Measurements from ENCODE around the gene REX1BD. TPM values are rescaled to one million over a fixed set of nuclear protein-coding genes. Genes with fewer than 3 reads are reported as not detected.

The REX1BD gene
- total RNA-seq, 1 experiment from 2014 or later: 97.1 TPM

GRCh38 chr19:18605546-18606280 lies 17.1 kb downstream of the REX1BD start:
- Histone ChIP-seq H3K9me3 (ENCODE audit: control insufficient read depth in 1 of 2, insufficient read depth in 1 of 2, low read depth in 1 of 2, low read length in 2 of 2) (no peaks in the 10 kb centered on the region), H2AFZ (ENCODE audit: low read depth, low read length, poor library complexity, severe bottlenecking) (no peak overlapping the region), H3K36me3 (ENCODE audit: control insufficient read depth in 1 of 2, insufficient read depth in 2 of 2, low read length in 2 of 2) (no peaks in the 10 kb centered on the region), H3K4me3 (replicated peaks in 1 of 2; ENCODE audit: low read depth in 1 of 2, low read length in 2 of 2) (peak overlapping the region; percentile 40 to 53), H4K20me1 (ENCODE audit: insufficient read depth) (no peaks in the 10 kb centered on the region), H3K4me1 (ENCODE audit: control insufficient read depth in 1 of 2, insufficient read depth in 2 of 2, low read length in 2 of 2) (peaks cover 22 to 27% of the 10 kb centered on the region in 2 experiments), H3K9me2 (ENCODE audit: insufficient read depth) (no peaks in the 10 kb centered on the region), H3K9ac (ENCODE audit: low read length) (peak overlapping the region; percentile 51), H3K27ac (ENCODE audit: low read depth, low read length) (peak overlapping the region; percentile 52; the same call in 1 of the 2 replicates), H3K79me2 (ENCODE audit: insufficient read depth, low read length) (no peaks in the 10 kb centered on the region), H3K27me3 (ENCODE audit: insufficient read depth, low read length) (peaks cover 13% of the 10 kb centered on the region; the same call in 1 of the 2 replicates), H3K4me2 (ENCODE audit: low read length) (peak overlapping the region; percentile 73)
- TF ChIP-seq MAX (IDR thresholded peaks at IDR 0.05) (no peak), CEBPB (IDR thresholded peaks at IDR 0.05; ENCODE audit: low read depth) (no peak), POLR2AphosphoS5 (IDR thresholded peaks at IDR 0.05; ENCODE audit: low read depth, low read length) (no peak), CTCF (IDR thresholded peaks at IDR 0.05 in 2 of 3, conservative IDR thresholded peaks at IDR 0.05 in 1 of 3; ENCODE audit: borderline replicate concordance in 1 of 3, insufficient read depth in 1 of 3, low read depth in 2 of 3, low read length in 2 of 3) (no peak), SIN3A (IDR thresholded peaks at IDR 0.05; ENCODE audit: low read depth) (no peak), YY1 (IDR thresholded peaks at IDR 0.05; ENCODE audit: extremely low read depth, insufficient replicate concordance, low read depth, low read length) (no peak), TCF7L2 (IDR thresholded peaks at IDR 0.05; ENCODE audit: borderline replicate concordance, extremely low read depth, insufficient read depth, insufficient read length) (no peak), EGR1 (IDR thresholded peaks at IDR 0.05; ENCODE audit: low read depth) (no peak), ATF3 (IDR thresholded peaks at IDR 0.05) (no peak), JUND (IDR thresholded peaks at IDR 0.05) (no peak), ZNF274 (IDR thresholded peaks at IDR 0.05; ENCODE audit: low read depth, low read length) (no peak), CBX3 (IDR thresholded peaks at IDR 0.05; ENCODE audit: low read depth) (no peak), POLR2A (IDR thresholded peaks at IDR 0.05; ENCODE audit: borderline replicate concordance, extremely low read depth, insufficient read depth, insufficient read length) (no peak)
- no peak for DNase-seq (ENCODE audit: low read depth, low spot score)
- ATAC-seq: peak; percentile 3; the same call in 1 of the 2 replicates
- no TSS peak for BruUV-seq (replicated peaks)
- ChIA-PET RAD21 (ENCODE audit: low non-redundant PET in 1 of 2, low total read pairs in 2 of 2, uncharacterized antibody in 2 of 2, unreplicated experiment in 2 of 2) (no interaction called here), CTCF (no interaction called here), POLR2A (no interaction called here)
- intact Hi-C loops (cut with micrococcal nuclease): no loop called here

Measured in HCT116 (cell line).